ENCODE results near the gene PCLO.

PCLO gene

GRCh38 chr7:82886324-82886723 is 276.4 kb downstream of the PCLO start:
- TF ChIP-seq CTCF (IDR thresholded peaks at IDR 0.05; ENCODE audit: low read depth, low read length): no peak
- no peak for DNase-seq (ENCODE audit: extremely low read depth, low read depth)

DNA sequence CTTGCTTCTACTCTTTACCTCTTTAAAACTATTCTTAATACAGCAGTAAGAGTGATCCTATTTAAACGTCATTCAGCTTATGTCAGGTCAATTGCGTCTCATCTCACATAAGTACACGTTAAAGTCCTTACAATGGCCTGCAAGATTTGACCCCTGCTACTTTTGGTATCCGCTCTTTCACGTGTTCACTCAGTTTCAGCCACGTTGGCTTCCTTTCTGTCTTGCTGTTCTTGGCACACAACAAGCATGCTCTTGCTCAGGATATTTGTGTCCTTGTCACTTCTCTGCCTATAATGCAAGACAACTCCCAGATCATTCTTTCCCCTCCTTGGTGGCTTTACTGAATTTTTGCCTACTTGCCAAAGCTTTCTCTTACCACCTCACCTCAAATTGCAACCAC is 296.8 kb downstream of the PCLO start:
- DNase-seq (ENCODE audit: extremely low read depth, low read depth): no peak
- no peak for TF ChIP-seq CTCF (IDR thresholded peaks at IDR 0.05; ENCODE audit: low read depth, low read length)

GRCh38 chr7:82859106-82859850 is 303.4 kb downstream of the PCLO start:
- TF ChIP-seq CTCF (IDR thresholded peaks at IDR 0.05; ENCODE audit: low read depth, low read length): no peak

DNA sequence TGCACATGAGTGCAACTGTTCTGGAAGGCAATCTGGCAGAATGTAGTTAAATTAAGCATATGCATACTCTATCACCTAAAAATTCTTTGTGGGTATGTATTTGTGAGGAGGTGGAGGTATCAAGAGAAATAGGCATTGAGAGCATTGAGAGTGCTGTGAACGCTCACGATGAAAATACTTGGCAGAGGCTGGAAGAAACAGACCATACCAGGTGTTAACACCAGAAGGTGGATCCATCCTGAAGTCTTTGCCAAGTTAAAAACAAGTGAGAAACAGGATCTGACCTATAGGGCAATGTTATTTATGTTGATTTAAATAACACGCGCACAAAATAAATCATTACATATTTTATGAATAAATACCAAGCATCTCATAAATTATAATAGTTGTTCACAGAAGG is 311.6 kb downstream of the PCLO start:
- no peak for DNase-seq (ENCODE audit: extremely low read depth, low read depth)

More at GRCh38 chr7:82859106-82859850, 303.4 kb downstream of the PCLO start:
- no peak for DNase-seq (ENCODE audit: extremely low read depth, low read depth)

DNA sequence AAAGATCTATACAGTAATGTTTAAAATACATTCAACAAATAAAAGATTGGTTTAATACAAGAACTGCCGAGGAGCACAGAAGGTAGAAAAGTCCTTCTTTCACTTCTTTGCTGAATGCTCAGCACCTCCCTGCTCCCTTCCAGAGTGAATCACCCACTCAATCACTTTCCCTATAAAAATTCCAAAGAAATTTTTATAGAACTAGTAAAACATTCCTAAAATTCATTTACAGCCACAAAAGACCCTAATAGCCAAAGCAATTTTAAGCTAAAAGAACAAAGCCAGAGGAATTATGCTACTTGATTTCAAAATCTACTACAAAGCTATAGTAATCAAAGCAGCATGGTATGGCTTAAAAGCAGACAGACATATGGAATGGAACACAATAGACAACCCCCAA is 320.9 kb downstream of the PCLO start:
- no peak for DNase-seq (ENCODE audit: extremely low read depth, low read depth)
- TF ChIP-seq CTCF (IDR thresholded peaks at IDR 0.05; ENCODE audit: low read depth, low read length): no peak

More for the DNA sequence above, 311.6 kb downstream of the PCLO start:
- TF ChIP-seq CTCF (IDR thresholded peaks at IDR 0.05; ENCODE audit: low read depth, low read length): no peak

- TF ChIP-seq CTCF (IDR thresholded peaks at IDR 0.05; ENCODE audit: low read depth, low read length): no peak
- DNase-seq (ENCODE audit: extremely low read depth, low read depth): no peak
Observed at GRCh38 chr7:82840061-82840460, 322.6 kb downstream of the PCLO start.

- DNase-seq (ENCODE audit: extremely low read depth, low read depth): no peak
Observed at GRCh38 chr7:82839555-82839954, 323.1 kb downstream of the PCLO start.

More at GRCh38 chr7:82839555-82839954, 323.1 kb downstream of the PCLO start:
- TF ChIP-seq CTCF (IDR thresholded peaks at IDR 0.05; ENCODE audit: low read depth, low read length): no peak

Data from AG09319 (cell line).